HG03558 (cell line): ENCODE results near the gene CYP1A1.

Experiments used
- ATAC-seq: cut with Tn5 transposase; IDR thresholded peaks from one replicate; pipeline ENCODE4 v1.9.1; 2021; ENCODE audit warnings: moderate number of reproducible peaks; ENCODE audit not compliant: unreplicated experiment; ENCODE audit errors: extremely low read depth

The CYP1A1 gene

GRCh38 chr15:74696808-74697207, 28.5 kb downstream of the CYP1A1 start:
- ATAC-seq, result no peak

GRCh38 chr15:74696398-74696729, 29.0 kb downstream of the CYP1A1 start:
- ATAC-seq, result no peak

- no peak for ATAC-seq
Observed at GRCh38 chr15:74695597-74696397, 29.5 kb downstream of the CYP1A1 start, which contains the start of gene EDC3. TSS of gene EDC3 (minus strand) at chr15:74696024. CDS start at chr15:74675124, 20,900 bp downstream.

- no peak for ATAC-seq
Observed at GRCh38 chr15:74692327-74692726, 33.0 kb downstream of the CYP1A1 start.

- no peak for ATAC-seq
Observed at GRCh38 chr15:74683758-74684157, 41.6 kb downstream of the CYP1A1 start.

GRCh38 chr15:74682954-74683353, 42.4 kb downstream of the CYP1A1 start:
- no peak for ATAC-seq

- ATAC-seq, result no peak
Observed at GRCh38 chr15:74680456-74680855, 44.9 kb downstream of the CYP1A1 start.

- ATAC-seq, result no peak
Observed at GRCh38 chr15:74676801-74677200, 48.5 kb downstream of the CYP1A1 start.

GRCh38 chr15:74674161-74674560, 51.2 kb downstream of the CYP1A1 start:
- ATAC-seq, result no peak

GRCh38 chr15:74669627-74670026, 55.7 kb downstream of the CYP1A1 start:
- no peak for ATAC-seq
